ENCODE measurements around the gene MOB3B. TPM values are rescaled to one million over a fixed set of nuclear protein-coding genes. Genes with fewer than 3 reads are reported as not detected.

The MOB3B gene
- total RNA-seq, 1 experiment from 2014 or later, result 0.03 TPM

DNA sequence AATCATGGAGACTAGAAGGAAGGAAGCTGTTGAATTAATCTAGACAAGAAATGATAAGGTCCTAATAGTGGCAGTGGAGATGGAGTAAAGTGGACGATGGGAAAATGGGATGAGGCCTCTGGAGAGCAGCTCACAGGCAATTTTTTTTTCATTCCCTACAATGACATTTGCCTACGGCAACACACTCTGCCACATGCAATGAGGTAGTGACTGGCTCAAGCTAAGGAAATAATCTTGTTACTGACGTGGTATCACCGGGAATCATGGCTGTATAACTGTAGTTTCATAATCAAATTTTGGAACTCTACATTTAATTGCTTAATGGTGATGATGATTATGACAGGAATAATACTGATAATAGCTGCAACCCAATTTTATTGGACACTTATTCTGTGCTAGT lies 12.1 kb upstream of the MOB3B start:
- TF ChIP-seq POLR2AphosphoS5 (IDR thresholded peaks at IDR 0.05; ENCODE audit: low read depth, low read length), result no peak
- no peak for TF ChIP-seq TCF7L2 (IDR thresholded peaks at IDR 0.05; ENCODE audit: low read depth, low read length)
- TF ChIP-seq, protein P1, sequence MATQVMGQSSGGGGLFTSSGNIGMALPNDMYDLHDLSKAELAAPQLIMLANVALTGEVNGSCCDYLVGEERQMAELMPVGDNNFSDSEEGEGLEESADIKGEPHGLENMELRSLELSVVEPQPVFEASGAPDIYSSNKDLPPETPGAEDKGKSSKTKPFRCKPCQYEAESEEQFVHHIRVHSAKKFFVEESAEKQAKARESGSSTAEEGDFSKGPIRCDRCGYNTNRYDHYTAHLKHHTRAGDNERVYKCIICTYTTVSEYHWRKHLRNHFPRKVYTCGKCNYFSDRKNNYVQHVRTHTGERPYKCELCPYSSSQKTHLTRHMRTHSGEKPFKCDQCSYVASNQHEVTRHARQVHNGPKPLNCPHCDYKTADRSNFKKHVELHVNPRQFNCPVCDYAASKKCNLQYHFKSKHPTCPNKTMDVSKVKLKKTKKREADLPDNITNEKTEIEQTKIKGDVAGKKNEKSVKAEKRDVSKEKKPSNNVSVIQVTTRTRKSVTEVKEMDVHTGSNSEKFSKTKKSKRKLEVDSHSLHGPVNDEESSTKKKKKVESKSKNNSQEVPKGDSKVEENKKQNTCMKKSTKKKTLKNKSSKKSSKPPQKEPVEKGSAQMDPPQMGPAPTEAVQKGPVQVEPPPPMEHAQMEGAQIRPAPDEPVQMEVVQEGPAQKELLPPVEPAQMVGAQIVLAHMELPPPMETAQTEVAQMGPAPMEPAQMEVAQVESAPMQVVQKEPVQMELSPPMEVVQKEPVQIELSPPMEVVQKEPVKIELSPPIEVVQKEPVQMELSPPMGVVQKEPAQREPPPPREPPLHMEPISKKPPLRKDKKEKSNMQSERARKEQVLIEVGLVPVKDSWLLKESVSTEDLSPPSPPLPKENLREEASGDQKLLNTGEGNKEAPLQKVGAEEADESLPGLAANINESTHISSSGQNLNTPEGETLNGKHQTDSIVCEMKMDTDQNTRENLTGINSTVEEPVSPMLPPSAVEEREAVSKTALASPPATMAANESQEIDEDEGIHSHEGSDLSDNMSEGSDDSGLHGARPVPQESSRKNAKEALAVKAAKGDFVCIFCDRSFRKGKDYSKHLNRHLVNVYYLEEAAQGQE (IDR thresholded peaks at IDR 0.05; ENCODE audit: insufficient read depth in 1 of 2, low read depth in 2 of 2, low read length in 1 of 2), result no peak
- TF ChIP-seq, protein P2, sequence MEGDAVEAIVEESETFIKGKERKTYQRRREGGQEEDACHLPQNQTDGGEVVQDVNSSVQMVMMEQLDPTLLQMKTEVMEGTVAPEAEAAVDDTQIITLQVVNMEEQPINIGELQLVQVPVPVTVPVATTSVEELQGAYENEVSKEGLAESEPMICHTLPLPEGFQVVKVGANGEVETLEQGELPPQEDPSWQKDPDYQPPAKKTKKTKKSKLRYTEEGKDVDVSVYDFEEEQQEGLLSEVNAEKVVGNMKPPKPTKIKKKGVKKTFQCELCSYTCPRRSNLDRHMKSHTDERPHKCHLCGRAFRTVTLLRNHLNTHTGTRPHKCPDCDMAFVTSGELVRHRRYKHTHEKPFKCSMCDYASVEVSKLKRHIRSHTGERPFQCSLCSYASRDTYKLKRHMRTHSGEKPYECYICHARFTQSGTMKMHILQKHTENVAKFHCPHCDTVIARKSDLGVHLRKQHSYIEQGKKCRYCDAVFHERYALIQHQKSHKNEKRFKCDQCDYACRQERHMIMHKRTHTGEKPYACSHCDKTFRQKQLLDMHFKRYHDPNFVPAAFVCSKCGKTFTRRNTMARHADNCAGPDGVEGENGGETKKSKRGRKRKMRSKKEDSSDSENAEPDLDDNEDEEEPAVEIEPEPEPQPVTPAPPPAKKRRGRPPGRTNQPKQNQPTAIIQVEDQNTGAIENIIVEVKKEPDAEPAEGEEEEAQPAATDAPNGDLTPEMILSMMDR (IDR thresholded peaks at IDR 0.05), result no peak
- no peak for TF ChIP-seq SIN3A (IDR thresholded peaks at IDR 0.05; ENCODE audit: borderline replicate concordance, insufficient read depth, low read depth, low read length)
- in situ Hi-C loops (cut with HindIII; ENCODE audit: low pct_unique_long_range_greater_than_20kb, low sequenced_read_pairs) (no loop called here), intact Hi-C loops (cut with micrococcal nuclease; ENCODE audit: unreplicated experiment) (no loop called here)
- CTCF ChIA-PET, result no interaction called here
- Histone ChIP-seq H3K4me1 (ENCODE audit: control insufficient read depth, insufficient read depth, low read length) (no peaks in the 10 kb centered on the region), H3K4me3 (ENCODE audit: low read depth in 2 of 2, low read length in 2 of 2) (no peak overlapping the region), H3K9me3 (ENCODE audit: control insufficient read depth, insufficient read depth, low read depth, low read length) (no peaks in the 10 kb centered on the region), H3K27ac (ENCODE audit: low read length) (no peak overlapping the region), H3K27me3 (ENCODE audit: control insufficient read depth, insufficient read depth, low read length) (no peaks in the 10 kb centered on the region), H3K36me3 (ENCODE audit: control insufficient read depth, insufficient read depth, low read length) (no peaks in the 10 kb centered on the region)
- no peak for DNase-seq (ENCODE audit: low read depth, low spot score)
- ATAC-seq, result no peak
- BruUV-seq (replicated peaks), result no TSS peak
- POLR2A ChIA-PET, result no interaction called here

DNA sequence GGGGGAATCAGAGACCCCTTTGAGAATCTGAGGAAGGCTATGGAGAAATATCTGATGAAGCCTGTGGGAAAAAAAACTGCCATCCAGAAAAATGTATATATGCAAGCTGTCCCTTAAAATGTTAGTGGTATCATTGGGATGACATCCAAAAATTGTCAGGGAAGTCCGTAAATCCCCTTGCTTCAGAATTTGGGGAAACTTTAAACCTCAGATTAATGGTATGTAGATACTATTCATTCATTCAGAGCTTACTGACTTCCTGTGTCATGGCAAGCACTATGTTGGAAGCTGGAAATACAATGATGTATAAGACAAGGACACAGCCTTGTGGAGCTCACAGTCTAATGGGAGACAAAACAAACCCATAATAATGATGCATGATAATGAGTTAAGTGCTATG lies 10.9 kb upstream of the MOB3B start:
- Histone ChIP-seq H3K36me3 (ENCODE audit: control insufficient read depth, insufficient read depth, low read length) (no peaks in the 10 kb centered on the region), H3K27me3 (ENCODE audit: control insufficient read depth, insufficient read depth, low read length) (no peaks in the 10 kb centered on the region), H3K9me3 (ENCODE audit: control insufficient read depth, insufficient read depth, low read depth, low read length) (no peaks in the 10 kb centered on the region), H3K4me3 (ENCODE audit: low read depth in 2 of 2, low read length in 2 of 2) (no peak overlapping the region), H3K27ac (ENCODE audit: low read length) (no peak overlapping the region), H3K4me1 (ENCODE audit: control insufficient read depth, insufficient read depth, low read length) (no peaks in the 10 kb centered on the region)
- in situ Hi-C loops (cut with HindIII; ENCODE audit: low pct_unique_long_range_greater_than_20kb, low sequenced_read_pairs), result no loop called here
- BruUV-seq (replicated peaks), result no TSS peak
- intact Hi-C loops (cut with micrococcal nuclease; ENCODE audit: unreplicated experiment), result no loop called here
- POLR2A ChIA-PET, result no interaction called here
- no peak for TF ChIP-seq TCF7L2 (IDR thresholded peaks at IDR 0.05; ENCODE audit: low read depth, low read length)
- TF ChIP-seq, protein P1 (IDR thresholded peaks at IDR 0.05; ENCODE audit: insufficient read depth in 1 of 2, low read depth in 2 of 2, low read length in 1 of 2), result no peak
- TF ChIP-seq, protein P2 (IDR thresholded peaks at IDR 0.05), result no peak
- no peak for ATAC-seq
- DNase-seq (ENCODE audit: low read depth, low spot score), result no peak
- CTCF ChIA-PET, result no interaction called here

Data from Panc1 (cell line).